Endometrium (tissue), 2 donors: Measurements from ENCODE around the gene CLINT1.

Experiments
- FAIRE-seq: peaks from 2 replicates; lab custom pipeline; 2012; peaks lifted over from hg19 to GRCh38; lab: Jason Lieb, UNC
- donor health status: control.
- donor health status: control.

CLINT1 gene

DNA sequence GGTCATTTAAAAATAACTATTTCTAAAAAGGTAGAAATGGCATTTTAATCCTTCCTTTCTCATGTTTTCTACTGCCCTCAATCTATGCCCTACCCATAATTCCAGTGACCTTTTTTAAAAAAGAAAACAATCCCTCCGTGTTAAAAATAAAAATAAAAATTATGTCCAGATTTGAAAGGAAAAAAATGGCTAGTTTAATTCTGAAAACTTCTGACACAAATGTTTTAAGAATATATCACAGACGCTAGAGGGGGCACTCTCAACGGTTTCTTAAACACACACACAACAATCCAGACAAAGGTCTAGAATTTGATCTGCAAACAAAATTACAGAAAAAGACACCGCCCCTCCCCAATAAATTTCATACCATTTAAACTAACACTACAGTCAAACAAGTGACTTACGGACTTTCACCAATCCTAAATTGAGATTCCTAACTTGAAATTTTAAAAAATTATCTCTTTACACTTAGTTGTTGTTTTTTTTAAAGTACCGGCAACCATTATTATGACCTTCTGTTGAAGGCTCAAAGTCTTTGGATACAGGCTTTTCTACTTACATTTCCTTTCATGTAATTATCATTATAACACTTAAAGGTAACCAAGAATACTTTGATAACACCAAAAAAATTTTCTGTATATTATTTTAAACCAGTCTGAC is 38.2 kb downstream of the CLINT1 start:
- peak; percentile 91 for FAIRE-seq

- no peak for FAIRE-seq
These were observed 39.3 kb downstream of the CLINT1 start for GRCh38 chr5:157819502-157820115.

- no peak for FAIRE-seq
These were observed 40.6 kb downstream of the CLINT1 start for GRCh38 chr5:157818368-157818767.

- no peak for FAIRE-seq
These were observed 41.0 kb downstream of the CLINT1 start for GRCh38 chr5:157817928-157818327.

- FAIRE-seq: no peak
These were observed 41.6 kb downstream of the CLINT1 start for GRCh38 chr5:157817387-157817702.

- peak; percentile 96 for FAIRE-seq
These were observed 42.1 kb downstream of the CLINT1 start for GRCh38 chr5:157816682-157817386.

GRCh38 chr5:157812086-157812485 is 46.9 kb downstream of the CLINT1 start:
- FAIRE-seq: no peak

GRCh38 chr5:157808043-157808442 is 50.9 kb downstream of the CLINT1 start:
- no peak for FAIRE-seq

GRCh38 chr5:157802736-157803135 is 56.2 kb downstream of the CLINT1 start:
- no peak for FAIRE-seq

DNA sequence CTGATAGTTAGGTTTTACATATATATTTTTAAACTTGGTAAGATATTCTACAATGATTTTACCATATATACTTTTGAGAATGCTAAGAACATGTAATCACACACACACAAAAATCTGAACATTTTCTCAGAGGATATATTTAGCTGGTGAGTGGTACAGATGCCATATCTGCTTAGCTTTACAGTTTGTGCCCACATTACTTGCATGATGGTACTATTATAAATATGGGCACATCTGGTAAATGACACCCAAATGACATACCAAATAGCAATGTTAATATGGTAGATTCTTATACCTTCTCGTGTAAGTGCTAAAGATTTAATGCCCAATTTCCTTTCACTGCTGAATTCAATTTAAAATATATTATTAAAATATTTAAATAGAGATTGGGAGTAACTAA is 58.8 kb downstream of the CLINT1 start:
- FAIRE-seq: no peak

- no peak for FAIRE-seq
These were observed 59.4 kb downstream of the CLINT1 start for GRCh38 chr5:157799578-157799977.

DNA sequence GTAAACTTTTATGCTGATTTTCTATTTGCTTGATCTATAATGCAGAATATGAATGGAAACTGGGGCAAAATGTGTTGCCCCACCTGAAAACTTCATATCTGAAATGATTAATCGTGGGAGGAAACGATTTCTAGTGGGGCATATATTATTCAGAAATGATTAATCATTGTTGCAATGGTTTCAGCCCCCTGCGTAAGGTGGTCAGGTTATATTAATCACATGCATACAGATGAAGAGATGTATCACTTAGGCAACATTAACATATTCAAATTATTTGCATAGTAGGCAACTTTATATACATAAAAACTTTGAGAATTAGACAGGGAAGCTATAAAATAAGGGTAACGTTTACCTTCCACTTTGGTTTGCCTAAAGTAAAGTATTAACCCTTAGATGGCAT is 65.6 kb downstream of the CLINT1 start:
- no peak for FAIRE-seq

GRCh38 chr5:157785801-157786200 is 73.1 kb downstream of the CLINT1 start:
- no peak for FAIRE-seq

- no peak for FAIRE-seq
These were observed 79.7 kb downstream of the CLINT1 start for GRCh38 chr5:157779221-157779620.

- FAIRE-seq: no peak
These were observed 80.7 kb downstream of the CLINT1 start for GRCh38 chr5:157778121-157778805.

- no peak for FAIRE-seq
These were observed 86.8 kb downstream of the CLINT1 start for GRCh38 chr5:157772127-157772526.

- no peak for FAIRE-seq
These were observed 88.3 kb downstream of the CLINT1 start for GRCh38 chr5:157770665-157771064.

DNA sequence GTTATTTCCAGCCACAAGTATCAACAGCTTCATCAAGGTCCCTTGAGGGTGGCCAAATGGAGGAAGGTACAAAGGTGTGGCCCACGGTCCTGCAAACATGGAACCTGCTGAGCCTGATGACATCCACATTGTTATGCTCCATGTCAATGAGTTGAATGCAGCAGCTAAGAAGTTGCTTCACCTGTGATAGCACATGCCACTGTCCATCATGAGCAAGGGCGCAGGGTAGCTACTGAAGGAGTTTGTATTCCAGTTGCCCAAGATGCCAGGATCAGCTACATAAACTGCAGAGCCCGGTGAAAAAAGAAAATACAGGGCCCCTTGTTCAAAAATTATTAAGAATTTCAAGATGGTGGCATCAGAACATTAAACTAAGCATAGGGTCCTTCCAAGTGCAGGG is 91.3 kb downstream of the CLINT1 start:
- no peak for FAIRE-seq

DNA sequence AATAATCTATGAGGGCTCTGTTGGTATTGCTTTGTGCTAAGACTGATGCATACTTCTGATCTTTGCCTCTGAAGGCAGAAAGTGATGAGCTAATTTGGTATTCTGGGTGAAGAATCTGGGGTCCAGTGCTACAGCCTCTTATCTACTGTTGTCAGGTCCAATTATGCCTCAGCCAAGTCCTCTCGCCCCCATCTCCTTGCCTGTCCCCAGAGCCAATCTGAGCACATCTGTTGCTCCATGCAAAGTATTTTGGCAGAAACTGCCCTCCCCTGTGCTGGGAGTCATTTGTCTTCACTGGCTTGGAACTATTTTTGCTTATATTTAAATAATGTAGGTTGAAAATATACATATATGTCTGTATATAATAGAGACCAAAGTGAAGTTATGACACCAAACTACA is 92.0 kb downstream of the CLINT1 start:
- FAIRE-seq: no peak

DNA sequence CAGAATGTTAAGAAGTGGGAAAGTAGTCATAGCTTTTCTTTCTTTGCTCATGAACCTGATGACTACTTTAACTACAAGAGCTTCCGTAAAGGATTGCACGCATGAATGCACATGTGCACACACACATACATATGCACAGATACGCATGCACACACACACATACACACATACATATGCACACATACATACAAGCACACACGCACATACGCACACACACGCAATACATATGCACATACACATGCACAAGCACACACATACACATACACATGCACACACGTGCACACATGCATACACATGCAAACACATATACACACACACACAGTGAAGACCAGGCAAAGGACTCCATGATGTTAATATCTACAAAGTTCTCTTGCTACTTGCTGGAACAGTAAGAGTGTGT is 92.5 kb downstream of the CLINT1 start:
- no peak for FAIRE-seq

- no peak for FAIRE-seq
These were observed 94.4 kb downstream of the CLINT1 start for GRCh38 chr5:157764531-157764930.

DNA sequence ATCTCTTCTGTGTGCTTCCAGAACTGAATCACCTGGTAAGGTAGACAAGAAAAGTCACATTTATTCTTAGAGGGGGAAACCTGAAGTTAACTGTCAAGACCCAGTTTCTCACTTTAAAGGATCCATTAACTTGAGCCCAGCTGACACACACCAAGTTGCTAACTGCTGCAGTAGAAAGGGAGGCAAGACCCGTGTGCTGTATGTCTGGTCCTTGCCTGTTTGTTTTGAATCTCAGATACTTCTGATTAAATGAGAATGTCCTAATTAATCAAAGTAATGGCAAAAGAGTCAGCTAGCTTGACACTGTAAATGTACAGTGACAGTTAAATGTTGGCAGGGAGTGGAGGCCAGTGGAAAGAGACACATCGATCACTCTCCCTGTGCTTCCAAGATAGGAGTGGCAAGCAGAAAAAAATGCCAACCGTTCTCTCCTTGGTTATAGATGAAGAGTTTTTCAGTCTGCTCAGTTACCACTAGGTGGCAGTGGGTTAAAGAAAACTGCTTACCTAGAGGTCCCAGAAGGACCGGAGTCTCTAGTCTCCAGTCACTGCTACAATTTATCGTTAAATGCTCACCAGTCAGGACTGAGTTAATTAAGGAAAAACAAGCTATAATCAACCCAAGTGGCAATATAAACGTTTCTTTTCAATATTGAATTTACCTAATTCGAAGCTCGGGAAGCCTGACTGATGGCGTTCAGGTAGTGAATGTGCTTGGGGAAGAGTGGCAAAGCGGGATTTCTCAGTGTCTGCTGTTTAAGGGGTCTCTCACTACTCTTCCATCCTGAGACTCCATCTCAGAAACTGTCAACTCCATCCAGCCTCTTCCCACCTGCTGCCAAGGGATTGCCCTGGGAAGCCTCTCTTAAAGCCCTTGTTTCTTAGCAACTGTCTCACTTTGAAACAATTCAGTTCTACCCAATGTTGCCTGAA is 97.0 kb downstream of the CLINT1 start:
- FAIRE-seq: no peak
